ENCODE data around the gene SLC35F6. TPM values are rescaled to one million over a fixed set of nuclear protein-coding genes. Genes with fewer than 3 reads are reported as not detected.

Gene SLC35F6
- total and polyA plus RNA-seq, 2 donors (not counting 3 experiments of a cell fraction or from before 2014, with no cell fraction given): 34.6 to 39.8 TPM

GRCh38 chr2:26778098-26778497 is 14.0 kb downstream of the SLC35F6 start:
- ChIA-PET CTCF (interaction anchor here (1.1 to 1.8 kb wide), 2 partner anchors 9 to 13 kb away, joined by 3 to 5 read pairs; no protein-coding TSS in a partner anchor), POLR2A (no interaction called here)
- Histone ChIP-seq H3K36me3 (ENCODE audit: control insufficient read depth in 2 of 2, extremely low read depth in 1 of 2, insufficient read depth in 2 of 2, low read length in 2 of 2) (peaks cover 7 to 31% of the 10 kb centered on the region in 2 experiments), H3K4me3 (replicated peaks in 1 of 3; ENCODE audit: insufficient read depth in 1 of 3, low read depth in 1 of 3, low read length in 3 of 3) (no peak overlapping the region), H3K9me3 (replicated peaks; ENCODE audit: control insufficient read depth, insufficient read depth, low read length) (no peaks in the 10 kb centered on the region), H3K9ac (replicated peaks; ENCODE audit: extremely low read depth, insufficient read depth, low read length) (no peak overlapping the region), H3K27me3 (ENCODE audit: control insufficient read depth in 2 of 2, insufficient read depth in 2 of 2, low read length in 2 of 2) (no peaks in the 10 kb centered on the region), H3K9me1 (replicated peaks; ENCODE audit: control insufficient read depth, extremely low read depth, insufficient read depth, low read length) (no peaks in the 10 kb centered on the region), H3K79me2 (ENCODE audit: control insufficient read depth, insufficient read depth, low read length) (no peaks in the 10 kb centered on the region), H4K20me1 (replicated peaks; ENCODE audit: control insufficient read depth, extremely low read depth, insufficient read depth, low read length) (no peaks in the 10 kb centered on the region), H3K4me1 (ENCODE audit: control insufficient read depth, extremely low read depth, insufficient read depth, low read length) (no peaks in the 10 kb centered on the region), H3K4me2 (ENCODE audit: insufficient read depth, low read length) (no peak overlapping the region), H2AFZ (ENCODE audit: low read depth, low read length) (no peak overlapping the region), H3K27ac (ENCODE audit: insufficient read depth, low read depth, low read length) (no peak overlapping the region)
- no peak for TF ChIP-seq GATA2 (IDR thresholded peaks at IDR 0.05; ENCODE audit: insufficient read depth, insufficient read length, low read depth, low read length)
- TF ChIP-seq MAX (IDR thresholded peaks at IDR 0.05; ENCODE audit: insufficient read depth, insufficient read length): no peak
- no peak for TF ChIP-seq EZH2 (IDR thresholded peaks at IDR 0.05; ENCODE audit: borderline replicate concordance, low read depth, low read length, severe bottlenecking)
- no peak for TF ChIP-seq CTCF (IDR thresholded peaks at IDR 0.05; ENCODE audit: extremely low read depth in 1 of 2, insufficient read depth in 1 of 2, low read depth in 1 of 2, low read length in 2 of 2)
- no peak for TF ChIP-seq MYC (IDR thresholded peaks at IDR 0.05; ENCODE audit: low read depth, low read length)
- TF ChIP-seq JUN (IDR thresholded peaks at IDR 0.05; ENCODE audit: borderline replicate concordance, insufficient read depth, insufficient read length, low read depth): no peak
- TF ChIP-seq POLR2AphosphoS5 (IDR thresholded peaks at IDR 0.05; ENCODE audit: insufficient read depth, low read depth, low read length): no peak
- TF ChIP-seq POLR2A (IDR thresholded peaks at IDR 0.05; ENCODE audit: low read depth, low read length): no peak
- TF ChIP-seq FOS (IDR thresholded peaks at IDR 0.05; ENCODE audit: borderline replicate concordance, insufficient read depth, low read length): no peak
- dilution Hi-C loops (cut with MboI; ENCODE audit: extremely low pct_ligation_motif_present, low sequenced_read_pairs) (no loop called here), intact Hi-C loops (cut with micrococcal nuclease) (no loop called here)
- FAIRE-seq (no peak), DNase-seq (ENCODE audit: low read depth, low spot score) (no peak)
- no TSS peak for BruUV-seq (replicated peaks)

Measured in endothelial cell of umbilical vein (primary cell).